Midbrain (tissue), 1 donor: Measurements from ENCODE around the gene CXCL17.
"Not testable (repeated sequence)": the region's sequence is repeated elsewhere in the genome, so short reads cannot be mapped to it uniquely, and the experiment has no call there.

Experiments used
- DNase-seq: peaks from one replicate; lab custom pipeline; 2025; lab: John Stamatoyannopoulos, UW

Gene CXCL17

DNA sequence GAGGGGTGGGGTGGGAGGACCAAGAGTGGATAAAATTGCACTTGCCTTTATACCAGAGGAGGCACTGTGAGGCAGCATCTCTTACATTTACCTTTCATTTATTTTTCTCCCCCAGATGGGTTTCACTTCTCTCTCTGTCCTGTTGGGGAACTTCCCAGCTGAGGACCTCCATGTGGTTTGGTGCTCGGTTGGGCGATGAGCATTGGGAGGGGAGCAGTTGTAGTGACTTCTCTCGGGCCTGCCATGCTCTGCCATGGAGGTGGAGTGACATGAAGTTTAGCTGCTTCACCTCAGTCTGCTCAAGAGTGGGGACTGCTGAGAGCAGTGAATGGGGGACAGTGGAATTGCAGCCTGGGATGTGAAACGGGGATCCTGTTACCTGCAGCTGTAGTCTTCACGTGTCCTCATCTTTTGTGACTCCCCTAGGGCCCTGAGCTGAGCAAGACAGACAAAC is 23.1 kb upstream of the CXCL17 start:
- DNase-seq = no peak

DNA sequence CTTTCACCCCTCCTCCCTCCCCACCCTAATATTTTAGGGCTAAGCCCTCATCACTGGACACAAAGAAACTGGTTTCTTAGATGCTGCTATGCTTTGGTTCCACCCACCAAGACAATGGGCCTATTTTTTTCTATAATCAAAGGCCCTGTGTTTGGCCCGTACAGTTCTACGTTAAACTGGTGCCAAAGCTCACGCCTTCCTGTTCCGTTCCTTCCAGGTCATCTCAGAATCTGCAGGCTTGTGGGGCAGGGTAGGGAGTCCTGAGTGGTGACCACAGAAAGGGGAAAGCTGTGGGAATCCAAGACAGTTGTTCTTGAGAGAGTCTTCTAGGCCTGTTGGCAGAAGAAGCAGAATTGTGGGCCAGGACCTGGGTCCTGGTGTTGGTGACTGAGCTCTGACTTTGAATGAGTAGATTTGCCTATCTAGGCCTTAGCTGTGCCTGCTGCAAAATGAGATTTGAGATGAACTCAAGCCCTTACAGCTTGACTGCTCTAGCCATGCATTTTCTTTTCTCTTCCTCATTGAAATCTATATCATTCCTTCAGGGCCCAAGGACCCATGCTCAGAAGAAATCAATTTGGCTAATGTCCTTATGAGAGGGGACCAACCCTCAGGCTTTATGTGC is 19.1 kb upstream of the CXCL17 start:
- DNase-seq = peak; percentile 87

DNA sequence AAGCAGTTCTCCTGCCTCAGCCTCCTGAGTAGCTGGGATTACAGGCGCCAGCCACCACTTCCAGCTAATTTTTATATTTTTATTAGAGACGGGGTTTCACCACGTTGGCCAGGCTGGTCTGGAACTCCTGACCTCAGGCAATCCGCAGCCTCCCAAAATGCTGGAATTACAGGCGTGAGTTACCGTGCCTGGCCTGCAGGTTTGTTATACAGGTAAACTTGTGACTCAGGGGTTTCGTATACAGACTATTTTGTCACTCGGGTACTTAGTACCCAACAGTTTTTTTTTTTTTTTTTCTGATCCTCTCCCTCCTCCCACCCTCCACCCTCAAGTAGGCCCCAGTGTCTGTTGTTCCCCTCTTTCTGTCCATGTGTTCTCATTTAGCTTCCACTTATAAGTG is 18.5 kb upstream of the CXCL17 start:
- DNase-seq = not testable (repeated sequence)

DNA sequence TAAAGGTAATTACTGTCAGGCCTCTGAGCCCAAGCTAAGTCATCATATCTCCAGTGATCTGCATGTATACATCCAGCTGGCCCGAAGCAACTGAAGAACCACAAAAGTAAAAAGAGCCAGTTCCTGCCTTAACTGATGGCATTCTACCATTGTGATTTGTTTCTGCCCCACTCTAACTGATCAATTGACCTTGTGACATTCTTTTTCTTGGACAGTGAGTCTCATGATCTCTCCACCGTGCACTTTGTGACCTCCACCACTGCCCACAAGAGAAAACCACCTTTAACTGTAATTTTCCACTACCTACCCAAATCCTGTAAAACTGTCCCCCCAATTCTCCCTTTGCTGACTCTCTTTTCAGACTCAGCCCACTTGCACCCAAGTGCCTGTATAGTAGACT is 17.2 kb upstream of the CXCL17 start:
- no peak for DNase-seq

DNA sequence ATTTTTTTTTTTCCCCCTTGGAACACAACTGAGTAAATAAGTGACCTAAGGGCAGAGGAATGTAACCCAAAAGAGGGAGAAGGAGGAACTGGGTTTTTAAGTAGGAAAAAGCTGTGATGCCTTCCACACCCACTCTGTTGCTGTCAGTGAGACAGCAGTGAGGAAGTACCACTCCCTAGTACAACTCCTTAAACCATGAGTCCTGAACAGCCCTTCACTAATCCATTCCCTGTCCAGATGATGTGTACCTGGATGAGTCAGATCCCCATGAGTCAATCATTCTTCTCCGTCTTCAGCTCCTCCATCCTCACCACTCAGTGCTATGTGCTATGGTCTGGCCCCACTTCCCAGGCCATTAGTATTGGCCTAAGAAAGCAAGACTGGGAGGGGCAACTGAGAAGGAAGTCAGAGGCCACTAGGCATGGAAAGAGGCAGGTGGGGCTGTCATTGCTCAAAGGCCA is 12.9 kb upstream of the CXCL17 start:
- DNase-seq = no peak

DNA sequence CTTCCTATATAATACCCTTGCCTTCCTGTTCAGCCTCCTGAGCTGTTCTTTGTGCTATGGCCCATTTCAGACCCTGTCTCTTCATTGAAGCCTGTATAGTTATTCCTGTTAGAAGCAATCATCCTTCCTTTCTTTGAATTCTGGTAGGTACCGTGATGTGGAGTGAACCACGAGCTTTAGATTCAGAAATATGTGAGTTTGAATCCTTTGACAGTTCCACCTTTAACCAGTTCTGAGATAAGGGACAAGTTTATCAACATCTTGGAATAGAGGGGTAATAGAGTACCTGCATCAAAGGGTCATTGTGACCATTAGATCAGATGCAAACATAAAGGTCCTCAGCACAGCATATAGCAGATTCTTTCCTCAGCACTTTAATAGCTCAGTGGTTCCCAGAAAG is 12.3 kb upstream of the CXCL17 start:
- DNase-seq = no peak

DNA sequence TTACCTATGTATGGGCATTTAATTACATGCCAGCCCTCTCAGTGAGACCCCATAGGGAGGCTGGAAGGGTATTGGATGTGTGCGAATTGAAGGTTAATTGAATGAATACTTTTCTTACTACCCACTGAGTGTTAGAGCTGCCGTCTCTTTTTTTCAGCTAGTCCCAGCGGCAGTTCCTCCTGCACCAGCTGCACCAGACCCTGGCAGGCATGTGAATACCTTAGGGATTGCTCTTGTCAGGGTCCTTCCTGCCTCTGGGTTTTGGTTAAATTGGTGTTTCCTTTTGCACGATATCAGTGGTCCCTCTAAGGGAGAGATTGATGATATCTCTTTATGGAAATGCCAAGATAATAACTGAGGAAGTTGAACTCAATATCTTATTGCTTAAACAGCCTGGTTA is 9.8 kb upstream of the CXCL17 start:
- DNase-seq = no peak

DNA sequence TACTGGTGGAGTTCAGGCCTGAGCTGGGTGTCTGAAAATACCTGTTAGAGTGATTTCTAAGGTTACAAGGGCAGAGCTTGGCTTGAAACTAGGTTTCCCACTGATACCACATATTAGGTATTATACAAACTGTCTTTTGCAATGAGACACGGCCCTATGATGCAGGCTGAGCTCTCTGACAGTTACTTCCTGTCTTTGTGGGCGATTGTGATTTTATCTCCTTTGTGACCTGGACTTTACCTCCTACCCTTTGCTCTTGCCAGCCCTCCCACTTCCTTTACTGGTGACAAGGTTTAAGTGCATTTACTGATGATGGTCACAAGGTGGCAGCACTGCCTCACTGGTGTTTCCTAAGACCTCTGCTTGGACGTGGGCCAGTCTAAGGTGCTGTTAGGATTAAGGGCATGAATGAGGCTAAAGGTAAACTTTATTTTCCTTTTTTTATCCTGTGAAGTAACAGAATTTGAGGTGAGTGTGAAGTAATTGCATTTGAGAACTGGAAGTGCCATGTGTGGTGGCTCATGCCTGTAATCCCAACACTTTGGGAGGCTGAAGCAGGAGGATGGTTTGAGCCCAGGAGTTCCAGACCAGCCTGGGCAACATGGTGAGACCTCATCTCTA is 7.7 kb upstream of the CXCL17 start:
- peak; percentile 71 for DNase-seq

DNA sequence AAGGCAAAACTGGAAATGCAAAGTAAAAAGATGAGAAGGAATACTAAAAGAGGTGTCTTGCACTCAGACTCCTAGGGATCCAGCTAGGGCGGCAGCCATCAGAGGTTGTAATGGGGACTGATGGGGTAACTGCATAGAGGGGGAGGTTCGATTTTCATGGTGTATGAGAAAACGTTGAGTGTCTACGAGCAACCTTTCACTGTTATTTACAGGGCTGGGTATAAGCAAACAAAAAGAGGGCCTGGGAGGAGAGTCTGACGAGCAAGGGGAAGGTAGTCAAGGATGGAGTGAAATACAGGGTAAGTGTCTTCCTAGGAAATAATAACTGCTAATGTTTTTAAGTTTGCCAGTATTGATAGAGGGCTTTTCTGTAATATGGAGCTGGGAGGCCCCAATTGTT is 5.6 kb upstream of the CXCL17 start:
- DNase-seq = not testable (repeated sequence)

DNA sequence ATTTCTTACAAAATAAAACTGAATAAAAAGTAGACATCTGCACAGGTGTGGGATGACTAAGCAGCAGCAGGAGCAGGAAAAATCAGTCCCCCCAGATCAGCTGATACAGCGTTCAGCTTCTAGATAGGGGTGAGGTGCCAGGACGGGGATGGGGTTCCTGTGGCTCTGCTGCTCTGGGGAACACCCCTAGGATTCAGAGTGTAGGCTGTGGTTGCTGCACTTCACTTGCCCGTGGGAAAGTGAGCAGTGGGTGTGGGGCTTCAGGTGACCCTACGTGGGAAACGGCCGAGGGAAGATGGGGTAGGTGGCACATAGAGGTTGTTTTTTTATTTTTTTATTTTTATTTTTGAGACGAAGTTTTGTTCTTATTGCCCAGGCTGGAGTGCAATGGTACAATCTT is 3.2 kb upstream of the CXCL17 start:
- DNase-seq = no peak

DNA sequence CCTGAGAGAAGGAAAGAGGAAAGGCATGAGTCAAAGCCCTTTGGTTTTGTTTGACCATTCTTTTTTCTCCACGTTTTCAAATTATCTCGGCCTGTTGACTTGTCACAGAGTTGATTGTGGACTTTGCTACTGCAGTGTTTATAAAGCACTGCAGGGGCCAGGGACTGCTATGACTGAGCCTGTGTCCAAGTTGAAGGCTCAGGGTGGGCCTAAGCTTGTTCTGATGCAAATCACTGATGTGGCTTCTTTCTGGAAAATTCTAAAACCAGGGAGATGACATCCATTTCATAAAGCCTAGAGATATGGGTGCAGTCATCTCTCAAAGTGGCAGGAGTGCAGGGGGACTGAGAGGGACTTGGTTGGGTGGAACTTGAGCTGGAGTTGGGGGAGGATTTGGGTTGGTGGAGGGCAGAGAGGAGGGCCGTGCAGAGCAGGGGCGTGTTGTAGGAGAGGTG is 1.2 kb upstream of the CXCL17 start:
- DNase-seq = no peak

DNA sequence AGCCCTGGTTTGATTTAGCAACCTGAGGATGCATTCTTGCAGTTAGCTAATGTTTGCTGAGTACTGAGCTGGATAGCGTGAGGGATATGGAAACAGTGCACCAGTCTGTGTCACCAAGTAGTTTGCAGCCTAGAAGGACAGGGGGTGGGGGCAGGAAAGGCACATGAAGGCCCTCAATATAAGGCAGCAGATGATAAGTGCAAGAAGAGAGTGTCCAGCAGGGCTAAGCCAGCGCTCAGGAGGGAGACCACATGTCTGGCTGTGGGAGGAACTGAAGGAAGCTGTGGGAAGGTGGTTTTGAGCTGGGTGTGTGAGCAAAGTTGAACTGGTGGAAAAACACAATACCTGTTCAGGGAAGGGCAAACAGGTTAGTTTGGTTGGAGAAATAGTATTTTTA is 1.7 kb downstream of the CXCL17 start:
- DNase-seq = no peak

DNA sequence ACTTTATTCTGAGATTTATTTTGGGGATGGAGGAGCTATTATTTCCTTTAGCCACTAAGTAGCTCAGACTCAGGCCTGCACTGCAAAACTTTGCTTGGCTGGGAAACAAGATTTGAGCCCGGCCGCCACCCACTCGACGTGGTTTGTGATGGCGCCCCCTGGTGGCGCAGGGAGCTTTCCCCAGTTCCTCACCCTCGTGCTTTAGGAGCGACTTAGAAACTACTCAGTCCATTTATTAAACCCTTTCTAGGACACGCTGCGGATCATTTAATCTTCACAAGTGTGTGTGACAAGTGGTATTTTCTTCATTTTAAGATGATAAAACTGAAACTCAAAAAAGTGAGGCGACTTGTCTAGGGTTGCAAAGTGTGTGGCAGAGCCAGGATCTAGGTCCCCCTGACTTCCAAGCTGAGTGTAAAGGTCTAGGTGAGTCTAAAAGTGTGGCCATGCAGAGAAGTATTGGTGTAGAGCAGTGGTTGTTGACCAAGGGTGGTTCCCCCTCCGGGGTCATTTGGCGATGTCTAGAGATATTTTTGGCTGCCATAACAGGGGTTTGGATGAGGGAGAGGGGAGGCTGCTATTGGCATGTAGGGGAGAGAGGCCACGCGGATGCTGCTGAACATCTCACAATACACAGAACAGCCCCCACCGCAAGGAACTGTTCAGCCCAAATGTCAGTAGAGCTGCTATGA is 2.2 kb downstream of the CXCL17 start:
- DNase-seq = peak; percentile 67

DNA sequence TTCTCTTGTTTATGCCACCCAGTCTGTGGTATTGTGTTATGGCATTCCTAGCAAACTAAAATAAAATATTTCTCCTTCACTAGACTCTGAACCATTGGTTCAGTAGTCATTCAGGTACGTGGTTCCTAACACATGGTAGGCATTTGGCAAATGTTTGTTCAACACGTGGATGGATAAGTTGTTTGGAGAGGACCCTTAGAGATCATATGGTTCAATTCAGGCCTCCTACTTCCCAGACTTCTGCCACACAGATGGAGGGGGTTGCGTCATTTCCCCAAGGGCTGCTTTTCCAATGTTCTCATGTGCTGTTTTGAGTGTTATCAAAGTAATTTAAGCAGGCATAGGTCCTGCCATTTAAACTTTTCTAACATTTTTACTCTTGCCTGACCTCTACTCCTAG is 6.7 kb downstream of the CXCL17 start:
- no peak for DNase-seq

DNA sequence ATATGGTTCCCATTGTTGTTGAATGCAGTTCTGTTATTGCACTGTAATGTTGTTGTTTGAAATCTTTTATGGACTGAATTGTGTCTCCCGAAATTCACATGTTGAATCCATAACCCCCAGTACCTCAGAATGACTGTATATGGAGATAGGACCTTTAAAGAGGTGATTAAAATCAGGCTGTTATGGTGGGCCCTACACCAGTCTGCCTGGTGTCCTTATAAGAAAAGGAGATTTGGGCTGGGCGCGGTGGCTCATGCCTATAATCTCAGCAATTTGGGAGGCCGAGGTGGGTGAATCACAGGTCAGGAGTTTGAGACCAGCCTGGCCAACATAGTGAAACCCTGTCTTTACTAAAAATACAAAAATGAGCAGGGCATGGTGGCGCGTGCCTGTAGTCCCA is 7.4 kb downstream of the CXCL17 start:
- DNase-seq = no peak

DNA sequence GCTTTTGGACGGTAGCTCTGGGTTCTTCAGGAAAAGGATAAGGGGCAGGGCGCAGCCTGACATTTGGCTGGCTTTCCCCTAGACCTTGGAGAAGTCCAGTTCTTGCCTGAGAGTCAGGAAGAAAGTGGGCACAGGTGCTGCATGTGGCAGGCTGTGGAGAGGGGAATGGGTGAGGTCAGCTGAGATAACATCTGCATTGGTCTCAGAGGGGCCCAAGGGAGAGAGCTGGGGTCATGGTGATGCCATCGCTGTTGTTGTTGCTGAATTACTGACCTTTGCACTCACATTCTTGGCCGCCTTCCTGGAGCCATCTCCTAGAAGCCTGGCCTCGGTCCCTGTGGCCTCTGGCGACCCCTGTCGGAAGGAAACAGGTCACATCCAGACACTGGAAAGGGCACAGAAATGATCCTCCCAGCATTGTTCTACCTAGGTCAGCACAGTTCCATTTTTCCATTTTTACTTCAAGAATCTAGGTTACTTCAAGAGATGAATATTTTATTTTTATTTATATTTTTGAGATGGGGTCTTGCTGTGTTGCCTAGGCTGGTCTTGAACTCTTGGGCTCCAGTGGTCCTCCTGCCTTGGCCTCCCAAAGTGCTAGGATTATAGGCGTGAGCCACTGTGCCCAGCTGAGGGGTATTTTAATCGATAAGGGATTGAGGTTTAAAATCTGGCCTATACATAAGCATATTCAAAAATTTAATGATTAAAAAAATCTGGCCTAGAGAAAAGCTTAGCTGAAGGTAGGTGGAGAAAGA is 9.1 kb downstream of the CXCL17 start:
- DNase-seq = peak; percentile 76

DNA sequence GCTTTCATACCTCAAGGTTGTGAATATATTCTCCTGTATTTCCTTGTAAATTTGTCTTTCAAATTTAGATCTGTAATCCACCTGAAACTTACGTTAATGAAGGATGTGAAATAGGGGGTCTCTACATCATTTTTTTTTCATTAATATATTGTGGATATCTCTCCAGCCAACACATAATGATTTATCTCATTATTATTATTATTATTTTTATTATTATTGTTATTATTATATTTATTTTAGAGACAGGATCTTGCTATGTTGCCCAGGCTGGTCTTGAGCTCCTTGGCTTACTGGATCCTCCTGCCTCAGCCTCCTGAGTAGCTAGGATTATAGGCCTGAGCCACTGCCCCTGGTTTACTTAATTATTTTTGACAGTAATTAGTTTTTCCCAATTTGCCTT is 11.3 kb downstream of the CXCL17 start:
- DNase-seq = no peak

DNA sequence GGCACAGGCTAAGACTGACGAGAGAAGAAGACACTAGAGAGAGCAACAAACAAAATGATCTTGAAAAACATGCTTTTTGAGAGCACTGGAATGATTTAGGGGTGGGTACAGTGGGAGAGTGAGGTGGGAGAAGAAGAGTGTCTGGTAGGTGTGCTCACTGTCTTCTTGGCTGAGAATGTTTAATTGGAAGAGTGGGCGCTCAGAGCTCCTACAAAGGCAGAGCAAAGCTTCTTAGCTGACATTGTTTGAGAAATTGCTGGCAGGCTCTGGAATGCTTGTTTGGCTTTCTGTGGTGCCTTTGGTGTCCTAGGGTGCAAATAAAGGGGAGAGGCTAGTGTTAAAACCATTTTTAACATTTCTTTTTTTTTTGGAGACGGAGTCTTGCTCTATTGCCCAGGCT is 14.1 kb downstream of the CXCL17 start:
- no peak for DNase-seq

DNA sequence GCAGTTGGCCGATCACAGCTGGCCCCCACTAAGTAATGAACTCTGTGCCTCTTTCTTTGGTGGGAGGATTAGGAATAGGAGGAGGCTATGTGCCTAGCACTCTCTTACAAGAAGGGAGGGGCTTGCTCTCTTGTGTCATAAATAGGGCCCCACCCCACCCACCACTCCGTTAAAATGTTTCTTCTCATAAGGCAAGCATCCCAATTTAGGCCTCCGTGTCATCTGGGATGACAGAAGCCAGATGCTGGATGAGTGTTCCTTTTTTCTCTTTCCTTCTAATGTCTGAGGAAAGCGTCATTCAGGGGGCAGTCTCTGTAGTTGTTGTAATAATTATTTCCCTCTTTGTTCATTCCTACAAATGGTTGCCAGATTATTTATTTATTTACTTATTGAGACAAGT is 15.4 kb downstream of the CXCL17 start, which contains the start of gene LIPE:
Gene LIPE, minus strand, starts transcription at position 76 of the 400 bp plus-strand sequence. CDS start 239 bp downstream, outside the sequence.
- no peak for DNase-seq

DNA sequence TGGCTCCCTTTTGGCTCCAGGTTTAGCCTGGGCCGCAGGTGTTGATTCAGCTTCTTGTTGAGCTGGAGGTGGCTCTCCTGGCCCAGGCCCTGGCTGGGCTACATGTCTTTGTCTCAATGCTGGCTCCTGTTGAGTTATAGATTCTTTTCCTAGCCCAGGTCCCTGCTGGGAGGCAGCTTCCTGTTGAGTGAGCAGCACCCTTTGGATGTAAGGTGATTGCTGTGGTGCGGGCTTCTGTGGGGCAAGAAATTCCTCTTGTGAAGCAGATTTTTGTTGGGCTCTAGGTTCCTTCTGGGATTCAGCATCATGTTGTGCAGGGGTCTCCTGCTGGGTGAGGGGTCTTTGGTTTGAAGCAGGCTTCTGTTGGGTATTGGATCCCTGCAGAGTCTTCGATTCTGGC is 16.1 kb downstream of the CXCL17 start:
- DNase-seq = no peak

DNA sequence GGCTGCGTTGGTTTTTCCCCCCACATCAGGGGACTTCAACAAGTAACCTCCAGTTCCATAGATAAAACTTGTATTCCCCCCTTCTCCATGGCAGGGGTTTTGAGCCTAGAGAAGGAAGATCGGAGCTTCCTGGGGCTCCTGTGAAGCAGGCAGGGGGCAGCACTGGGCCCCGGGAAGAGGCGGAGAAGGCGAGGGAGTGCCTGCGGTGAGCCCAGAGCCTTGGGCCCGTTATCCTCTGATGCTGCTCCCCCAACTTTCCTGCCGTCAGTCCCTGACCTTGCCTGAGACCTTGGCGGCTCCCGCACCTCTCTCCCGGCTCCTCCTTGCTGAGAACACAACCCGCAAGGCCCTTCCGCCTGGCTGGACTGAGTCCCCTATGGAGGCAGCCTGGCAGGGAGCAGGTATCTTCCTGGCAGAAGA is 18.0 kb downstream of the CXCL17 start:
- no peak for DNase-seq

DNA sequence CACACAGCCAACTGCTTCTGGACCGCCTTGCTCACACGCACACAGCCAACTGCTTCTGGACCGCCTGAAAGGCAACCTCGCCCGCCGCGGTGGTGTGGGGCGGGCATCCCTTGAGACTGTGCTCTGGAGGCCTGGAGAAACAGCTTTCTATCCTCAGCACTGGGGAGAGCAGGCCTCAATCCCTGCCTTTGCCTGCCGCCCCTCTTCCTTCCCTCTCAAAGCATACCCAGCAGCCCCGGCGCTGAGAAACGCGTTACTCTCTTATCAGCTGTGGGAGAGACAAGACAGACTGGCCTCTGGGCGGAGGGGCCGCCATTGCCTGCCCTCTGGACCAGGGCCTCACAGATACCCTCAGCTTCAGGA is 18.4 kb downstream of the CXCL17 start:
- DNase-seq = no peak
